GM19468 (cell line): ENCODE results near the gene PTPRE.
"Not testable (repeated sequence)": the region's sequence is repeated elsewhere in the genome, so short reads cannot be mapped to it uniquely, and the experiment has no call there.

Experiments
- ATAC-seq: cut with Tn5 transposase; IDR thresholded peaks from one replicate; pipeline ENCODE4 v1.9.1; 2021; ENCODE audit warnings: mild to moderate bottlenecking, moderate library complexity, moderate number of reproducible peaks; ENCODE audit not compliant: unreplicated experiment; ENCODE audit errors: extremely low read depth

PTPRE gene

DNA sequence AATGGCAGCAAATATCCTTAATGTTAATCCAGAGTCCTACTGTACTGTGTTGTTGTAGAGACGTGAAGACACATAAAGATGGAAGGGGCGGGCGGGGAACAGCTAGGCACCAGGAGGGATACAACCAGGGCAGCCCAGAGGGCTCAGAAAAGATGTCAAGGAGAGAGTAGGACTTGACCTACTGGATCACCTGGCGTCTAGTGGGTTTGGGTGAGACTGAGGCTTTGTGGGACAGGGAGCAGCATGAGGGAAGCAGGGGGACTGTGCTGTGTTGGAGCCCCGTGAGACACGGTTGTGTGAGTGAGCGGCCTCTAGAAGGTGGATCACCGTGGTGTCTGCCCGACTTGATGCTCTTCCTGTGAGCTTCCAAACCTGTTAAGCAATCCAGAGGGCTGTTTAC lies 68.0 kb downstream of the PTPRE start:
- no peak for ATAC-seq

DNA sequence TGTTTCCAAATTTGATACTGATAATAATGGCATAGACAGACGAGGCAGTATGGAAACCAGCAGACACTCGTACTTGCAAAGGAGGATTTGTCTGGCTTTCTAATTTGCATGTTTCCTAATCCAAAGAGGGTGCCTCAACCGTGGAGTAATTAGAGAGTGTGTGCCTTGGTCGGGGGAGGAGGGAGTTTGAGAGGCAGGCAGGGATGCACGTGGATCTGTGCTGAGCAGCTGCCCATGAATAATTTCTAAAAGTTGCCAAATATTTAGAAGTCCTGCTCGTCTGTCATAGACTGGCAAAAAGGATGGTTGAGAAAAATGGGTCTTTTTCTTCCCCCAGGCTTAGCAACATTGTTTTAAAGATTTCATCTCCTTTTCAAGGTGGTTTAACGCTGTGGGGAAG lies 69.4 kb downstream of the PTPRE start:
- no peak for ATAC-seq

DNA sequence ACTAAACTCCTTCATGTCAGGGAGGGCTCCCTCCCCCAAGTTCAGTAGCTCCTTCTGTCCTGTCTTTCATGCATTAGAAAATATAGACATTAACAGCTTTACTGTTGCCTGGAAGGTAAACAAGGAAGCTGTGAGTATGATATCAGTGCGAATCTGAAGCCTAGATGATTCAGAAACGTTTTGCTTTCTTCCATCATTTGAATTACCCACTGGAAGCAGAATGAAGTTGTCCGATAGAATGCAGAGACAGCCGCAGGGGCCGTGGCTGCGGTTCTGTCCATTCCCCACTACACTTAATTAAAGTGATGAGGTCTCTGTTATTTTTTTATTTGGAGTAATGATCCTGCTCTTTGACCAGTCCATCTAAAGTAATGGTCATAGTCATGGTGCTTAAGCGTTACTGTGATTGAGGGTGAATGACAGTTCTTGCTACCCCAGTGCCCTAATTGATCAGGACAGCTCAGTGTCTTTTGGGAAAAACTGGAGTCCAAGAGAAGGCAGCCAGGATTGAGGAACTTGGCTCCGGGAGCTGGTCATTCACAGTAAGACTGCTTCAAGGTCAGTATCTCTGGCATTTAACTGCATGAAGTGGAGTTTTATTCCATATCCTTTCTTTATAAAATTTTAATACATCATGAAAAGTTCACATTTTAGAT lies 69.9 kb downstream of the PTPRE start:
- ATAC-seq = no peak

DNA sequence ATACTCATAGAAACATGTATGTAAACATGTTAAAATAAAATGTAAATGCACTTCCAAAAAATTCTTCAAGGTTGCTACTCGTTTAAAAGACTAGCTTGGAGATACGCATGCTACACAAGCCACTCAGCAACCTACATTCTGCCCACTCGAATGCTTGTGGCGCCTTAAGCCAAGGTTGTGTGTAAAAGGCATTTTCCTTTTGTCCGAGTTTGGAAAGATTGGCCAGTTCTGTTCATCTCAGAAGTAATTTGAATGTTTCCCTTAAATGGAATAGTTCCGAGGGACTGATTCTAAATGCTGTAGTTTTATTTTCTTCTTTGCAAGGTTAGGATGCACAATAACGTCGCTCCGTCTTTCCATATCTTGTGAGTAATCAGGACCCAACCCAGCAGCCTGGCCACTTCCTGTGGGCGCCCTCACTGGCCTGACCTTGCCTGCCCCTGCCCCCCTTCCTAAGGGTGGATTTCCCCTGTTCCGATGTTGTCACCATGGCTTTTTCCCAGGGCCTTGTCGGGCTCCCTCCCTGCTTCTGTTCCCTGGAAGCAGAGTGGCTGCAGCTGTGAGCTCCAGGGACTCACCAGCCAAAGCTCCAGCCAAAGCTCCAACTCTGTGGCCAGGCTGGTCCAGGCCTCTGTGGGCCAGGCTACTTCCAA lies 70.6 kb downstream of the PTPRE start:
- no peak for ATAC-seq

DNA sequence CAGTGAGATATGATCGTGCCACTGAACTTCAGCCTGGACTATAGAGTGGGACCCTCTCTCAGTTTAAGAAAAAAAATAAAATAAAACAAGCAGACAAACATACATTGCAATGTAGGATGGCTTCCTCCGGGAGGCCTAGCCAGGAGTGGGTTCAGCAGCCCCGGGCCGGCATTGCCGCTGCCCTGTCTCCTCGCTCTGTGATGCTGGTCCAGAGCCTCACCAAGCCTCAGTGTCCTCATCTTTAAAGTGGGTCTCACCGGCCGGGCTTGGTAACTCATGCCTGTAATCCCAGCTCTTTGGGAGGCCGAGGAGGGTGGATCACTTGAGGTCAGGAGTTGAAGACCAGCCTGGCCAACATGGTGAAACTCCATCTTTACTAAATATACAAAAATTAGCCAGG lies 71.6 kb downstream of the PTPRE start:
- no peak for ATAC-seq

DNA sequence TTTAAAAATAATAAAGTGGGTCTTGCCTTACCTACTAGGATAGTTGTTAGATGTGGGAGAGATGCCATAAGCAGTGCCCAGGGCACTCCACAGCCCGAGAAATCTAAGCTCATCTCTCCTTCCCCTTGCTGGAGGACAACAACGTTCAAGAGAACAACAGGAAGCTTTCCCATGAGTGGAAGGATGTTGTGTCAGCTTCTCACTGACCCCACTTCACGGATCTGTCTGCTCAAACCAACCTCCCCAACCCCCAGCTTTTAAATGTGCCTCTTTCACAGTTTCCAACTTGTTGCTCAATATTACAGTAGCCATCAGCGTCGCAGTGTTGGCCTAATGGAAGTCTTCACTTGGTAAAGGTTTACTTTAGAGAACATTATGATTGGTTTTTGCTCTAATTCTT lies 72.1 kb downstream of the PTPRE start:
- ATAC-seq = no peak

DNA sequence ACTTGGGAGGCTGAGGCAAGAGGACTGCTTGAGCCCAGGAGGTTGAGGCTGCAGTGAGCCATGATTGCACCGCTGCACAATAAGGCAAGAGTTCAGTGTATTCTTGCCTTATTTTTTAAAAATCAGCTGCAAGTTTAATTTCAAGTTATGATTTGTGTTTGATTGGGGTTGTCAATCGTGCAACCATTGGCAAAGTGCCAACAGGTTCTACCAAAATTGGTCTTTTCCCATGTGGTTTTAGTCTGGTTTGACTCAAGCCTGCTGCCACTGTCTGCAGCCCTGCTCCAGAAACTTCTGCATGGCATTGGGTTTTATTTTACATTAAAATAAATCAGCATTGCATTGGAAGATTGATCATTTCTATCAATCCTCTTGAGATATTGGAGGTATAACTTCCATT lies 72.7 kb downstream of the PTPRE start:
- ATAC-seq = no peak

DNA sequence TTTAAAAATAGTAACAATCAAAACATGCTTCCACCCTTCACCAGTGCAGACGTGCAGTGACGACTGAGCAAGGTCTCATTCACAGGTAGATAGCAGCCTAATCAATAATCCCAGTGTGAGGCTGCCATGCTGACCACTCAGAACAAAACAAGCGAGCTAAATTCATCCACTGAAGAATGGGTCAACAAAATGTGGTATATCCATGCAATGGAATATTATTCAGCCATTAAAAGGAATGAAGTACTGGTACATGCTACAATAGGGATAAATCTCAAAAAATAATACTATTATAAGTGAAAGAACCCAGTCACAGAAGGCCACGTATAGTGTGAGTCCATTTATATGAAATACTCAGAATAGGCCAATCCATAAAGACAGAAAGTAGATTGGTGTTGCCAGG lies 74.0 kb downstream of the PTPRE start:
- ATAC-seq = no peak

DNA sequence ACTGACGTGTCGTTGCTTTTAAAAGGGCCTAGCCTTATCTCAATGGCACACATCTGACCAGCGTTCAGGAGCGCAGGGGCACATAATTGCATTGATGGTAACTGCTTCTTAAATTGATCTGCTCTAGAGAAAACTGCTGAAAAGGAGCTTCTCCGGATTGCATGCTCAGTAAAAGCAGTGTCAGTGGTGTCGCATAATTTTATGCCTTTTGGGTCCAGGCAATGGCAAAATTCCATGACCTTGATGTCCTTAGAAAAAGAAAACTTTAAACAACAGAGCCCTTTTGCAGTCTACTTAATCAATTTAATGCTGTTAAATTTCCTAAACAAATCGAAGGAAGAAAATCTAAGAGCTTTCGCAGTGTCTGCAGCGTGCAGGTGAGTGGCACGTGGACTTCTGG lies 75.7 kb downstream of the PTPRE start:
- no peak for ATAC-seq

DNA sequence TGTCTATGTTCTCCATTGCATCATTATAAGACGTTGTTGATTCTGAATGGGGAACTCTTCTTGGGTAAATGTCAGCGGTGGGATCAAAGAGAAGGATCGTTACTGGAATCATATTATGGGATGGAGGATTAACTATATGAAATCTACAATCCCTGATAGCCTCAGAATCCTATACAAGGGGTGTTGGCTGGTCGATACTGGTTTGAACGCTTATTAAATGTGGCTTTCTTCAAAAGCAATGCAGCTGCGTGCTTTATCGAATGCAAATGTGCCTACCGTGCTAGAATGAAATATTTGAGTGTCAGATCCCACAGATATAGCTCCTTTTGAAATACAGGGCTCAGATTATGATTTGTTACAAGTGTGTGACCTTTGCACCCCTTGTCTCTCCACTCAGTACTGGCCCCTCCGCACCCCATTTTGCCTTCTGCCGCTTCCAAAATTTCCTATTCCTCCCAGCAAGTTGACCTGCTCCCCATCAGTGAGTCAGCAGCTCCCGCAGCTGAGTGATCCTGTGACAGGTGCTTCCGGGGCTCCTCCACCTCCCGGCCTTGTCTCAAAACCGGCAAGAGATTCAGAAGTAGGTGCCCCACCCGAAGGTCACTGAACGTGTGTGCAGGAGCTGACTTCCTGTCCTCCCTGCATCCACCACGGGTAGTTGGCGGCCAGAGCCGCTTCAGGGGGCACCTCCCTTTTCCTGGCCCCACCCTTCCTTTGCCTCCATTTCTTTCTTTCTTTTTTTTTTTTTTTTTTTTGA lies 76.6 kb downstream of the PTPRE start:
- ATAC-seq = no peak

DNA sequence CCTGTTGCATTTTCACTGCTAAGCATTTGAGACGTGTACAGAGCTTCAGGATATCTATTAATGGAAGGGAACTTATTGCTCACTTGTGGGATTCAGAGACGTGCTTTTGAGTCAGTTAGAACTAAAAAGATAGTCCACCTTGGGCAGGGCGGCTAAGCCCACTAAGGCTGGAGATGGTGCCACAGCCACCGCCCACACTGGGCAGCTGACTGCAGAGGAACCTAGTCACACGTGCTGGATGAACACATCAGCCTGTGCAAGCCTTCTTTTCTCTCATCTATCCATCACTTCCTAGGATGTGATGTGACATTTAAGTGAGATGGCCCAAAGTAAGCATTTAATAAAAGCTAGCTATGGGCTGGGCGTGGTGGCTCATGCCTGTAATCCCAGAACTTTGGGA lies 78.0 kb downstream of the PTPRE start:
- no peak for ATAC-seq

DNA sequence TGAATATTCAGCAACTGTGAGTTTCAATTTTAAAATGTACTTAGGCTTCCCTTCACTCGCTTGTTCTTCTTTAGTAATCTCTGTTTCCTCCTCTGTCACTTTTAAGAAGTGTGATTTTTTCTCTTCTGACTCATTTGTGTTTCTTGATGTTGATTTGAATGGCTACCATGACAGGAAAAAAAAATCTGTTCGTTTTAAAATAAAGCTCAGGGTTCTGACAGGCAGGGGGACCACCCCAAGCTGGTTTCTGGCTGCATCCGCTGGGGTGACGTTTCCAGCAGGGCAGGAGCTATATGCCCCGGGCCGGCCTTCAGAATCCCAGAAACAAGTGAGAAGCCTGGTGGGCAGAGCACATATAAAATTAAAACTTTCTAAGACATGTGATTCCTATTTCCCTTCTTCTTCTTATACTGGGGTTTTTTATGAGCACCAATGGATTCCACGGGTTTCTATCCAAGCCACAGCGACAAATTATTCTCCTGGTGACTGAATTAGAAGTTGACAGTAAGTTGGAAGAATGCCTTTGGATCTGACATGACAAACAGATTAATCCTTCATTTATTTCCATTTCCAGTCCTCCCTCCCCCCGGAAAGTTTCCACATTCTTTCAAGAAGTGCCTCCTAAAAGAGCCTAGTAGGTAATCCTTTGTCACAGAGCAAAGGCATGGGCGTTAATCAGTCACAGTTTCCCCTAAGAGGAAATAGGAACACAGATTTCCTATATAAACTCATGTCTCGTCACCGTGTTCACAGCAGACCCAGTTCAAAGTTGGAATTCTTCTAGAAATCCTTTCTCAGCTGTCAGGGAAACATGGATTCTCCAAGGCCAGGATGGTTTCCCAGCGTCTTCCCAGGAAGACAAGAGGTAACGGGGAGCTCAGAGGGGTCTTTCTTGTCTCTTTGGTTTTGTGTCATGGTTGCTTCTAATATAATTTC lies 79.9 kb downstream of the PTPRE start:
- no peak for ATAC-seq

DNA sequence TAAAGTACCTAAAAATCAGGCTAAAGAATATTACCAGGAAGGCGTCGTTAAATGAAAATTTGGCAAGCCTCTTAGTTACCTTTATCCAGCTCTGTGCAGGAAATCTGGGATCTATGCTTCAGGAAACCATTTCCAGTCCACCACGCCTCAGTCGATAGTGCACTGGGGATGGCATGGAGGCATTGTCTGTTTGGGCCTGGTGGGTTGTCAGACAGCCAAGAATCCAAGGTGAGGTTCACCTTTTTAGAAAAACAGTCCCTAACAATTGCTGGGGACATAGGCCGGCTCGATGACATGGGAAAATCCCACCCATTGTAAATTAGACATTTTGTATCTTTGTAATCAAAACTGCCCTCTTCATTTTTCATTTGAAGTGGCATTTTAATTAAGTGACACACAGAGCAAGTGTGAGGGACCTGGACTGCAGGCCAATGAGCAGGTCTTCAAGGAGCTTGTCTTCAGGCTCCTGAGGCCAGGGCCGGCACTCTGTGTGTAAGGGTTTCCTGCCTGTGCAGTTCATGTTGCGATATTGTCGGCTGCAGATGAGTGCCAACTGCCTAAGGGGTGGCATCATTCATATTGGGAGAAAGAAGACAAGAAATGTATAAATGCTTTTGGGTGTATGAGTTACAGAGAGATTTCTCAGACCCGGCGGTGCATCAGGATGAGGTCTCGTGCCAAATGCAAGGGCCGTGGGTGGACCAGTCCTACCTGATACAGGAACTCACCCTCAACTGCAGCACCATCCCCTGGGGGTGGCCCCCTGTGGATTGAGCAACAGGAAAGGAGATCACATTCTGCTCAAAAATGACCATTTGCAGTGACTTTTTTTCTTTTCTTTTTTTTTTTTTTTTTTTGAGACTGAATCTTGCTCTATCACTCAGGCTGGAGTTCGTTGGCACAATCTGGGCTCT lies 80.8 kb downstream of the PTPRE start:
- no peak for ATAC-seq

DNA sequence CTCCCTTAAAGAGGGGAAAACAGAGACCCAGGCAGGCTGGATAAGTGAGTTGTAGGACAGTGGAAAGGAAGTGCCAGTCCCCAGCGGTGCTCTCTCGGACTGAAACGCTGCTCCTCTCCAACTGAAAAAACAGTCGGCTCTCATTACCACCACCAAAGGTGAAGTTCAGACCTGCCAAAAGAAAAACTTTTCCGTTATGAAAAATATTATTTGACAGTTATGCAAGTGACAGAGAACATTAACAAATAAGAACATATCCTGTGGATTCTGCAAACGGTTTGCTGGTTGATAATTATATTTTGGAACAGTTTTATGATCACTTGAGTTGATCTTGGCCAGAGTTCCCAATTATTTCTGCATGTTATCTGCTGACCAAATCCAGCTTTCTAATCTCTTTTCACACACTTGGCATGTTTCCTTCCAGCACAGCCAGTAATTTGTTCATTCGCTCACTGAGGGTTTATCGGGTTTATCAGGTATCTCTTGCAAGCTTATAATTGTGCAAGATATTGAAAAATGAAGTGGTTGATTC lies 82.6 kb downstream of the PTPRE start:
- no peak for ATAC-seq

DNA sequence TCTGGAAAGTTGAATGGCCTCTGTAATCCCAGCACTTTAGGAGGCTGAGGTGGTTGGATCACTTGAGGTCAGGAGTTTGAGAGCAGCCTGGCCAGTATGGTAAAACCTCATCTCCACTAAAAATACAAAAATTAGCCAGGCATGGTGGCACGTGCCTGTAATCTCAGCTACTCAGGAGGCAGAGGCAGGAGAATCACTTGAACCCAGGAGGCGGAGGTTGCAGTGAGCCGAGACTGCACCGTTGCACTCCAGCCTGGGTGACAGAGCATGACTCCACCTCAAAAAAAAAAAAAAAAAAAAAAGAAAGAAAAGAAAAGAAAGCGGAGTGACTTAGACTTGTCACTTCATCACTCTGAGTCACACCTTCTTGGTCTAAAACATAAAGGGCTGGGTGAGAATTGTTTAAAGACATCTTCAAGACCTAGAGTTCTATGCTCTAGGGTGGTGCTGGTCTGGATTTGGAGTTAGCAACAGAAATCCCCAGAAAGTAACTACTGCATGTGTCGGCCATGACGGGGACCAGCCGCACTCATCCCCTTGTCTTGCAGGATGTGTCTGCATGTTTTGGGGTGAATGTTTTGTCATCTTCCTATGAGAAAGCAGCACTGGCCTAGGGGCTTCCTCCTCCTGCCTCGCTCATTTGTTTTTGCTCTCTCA lies 83.4 kb downstream of the PTPRE start:
- not testable (repeated sequence) for ATAC-seq

DNA sequence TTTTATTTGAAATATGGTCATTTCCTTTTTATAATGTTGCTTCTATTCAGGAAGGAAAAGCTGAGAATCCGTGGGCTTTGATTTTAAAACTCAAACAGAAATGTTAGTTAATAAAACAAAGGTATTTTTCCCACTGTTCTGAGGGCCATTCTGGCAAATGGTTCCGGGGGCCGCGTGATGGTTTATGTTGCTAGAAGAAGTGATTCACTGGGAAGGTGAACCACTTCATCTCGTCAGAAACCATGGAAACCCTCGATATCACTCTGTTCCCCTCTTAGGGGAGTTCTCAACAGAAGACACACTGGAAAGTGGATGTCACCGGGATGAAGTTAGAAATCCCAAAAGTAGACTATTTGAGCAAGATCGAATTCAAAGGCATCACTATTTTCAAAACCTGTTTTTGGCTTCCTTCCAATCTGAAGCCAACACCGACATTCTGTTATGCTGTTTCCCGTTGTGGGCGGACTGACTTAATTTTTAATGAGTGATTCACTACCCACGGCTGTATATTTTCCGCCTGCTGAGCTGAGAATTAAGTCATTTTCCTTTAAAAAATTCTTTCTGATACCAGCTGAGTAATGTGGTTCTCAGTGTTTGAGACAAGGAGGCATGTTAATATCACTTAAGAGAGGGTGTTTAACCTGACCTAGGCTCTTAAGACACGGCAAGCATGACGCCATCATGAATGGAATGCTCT lies 84.1 kb downstream of the PTPRE start:
- no peak for ATAC-seq

DNA sequence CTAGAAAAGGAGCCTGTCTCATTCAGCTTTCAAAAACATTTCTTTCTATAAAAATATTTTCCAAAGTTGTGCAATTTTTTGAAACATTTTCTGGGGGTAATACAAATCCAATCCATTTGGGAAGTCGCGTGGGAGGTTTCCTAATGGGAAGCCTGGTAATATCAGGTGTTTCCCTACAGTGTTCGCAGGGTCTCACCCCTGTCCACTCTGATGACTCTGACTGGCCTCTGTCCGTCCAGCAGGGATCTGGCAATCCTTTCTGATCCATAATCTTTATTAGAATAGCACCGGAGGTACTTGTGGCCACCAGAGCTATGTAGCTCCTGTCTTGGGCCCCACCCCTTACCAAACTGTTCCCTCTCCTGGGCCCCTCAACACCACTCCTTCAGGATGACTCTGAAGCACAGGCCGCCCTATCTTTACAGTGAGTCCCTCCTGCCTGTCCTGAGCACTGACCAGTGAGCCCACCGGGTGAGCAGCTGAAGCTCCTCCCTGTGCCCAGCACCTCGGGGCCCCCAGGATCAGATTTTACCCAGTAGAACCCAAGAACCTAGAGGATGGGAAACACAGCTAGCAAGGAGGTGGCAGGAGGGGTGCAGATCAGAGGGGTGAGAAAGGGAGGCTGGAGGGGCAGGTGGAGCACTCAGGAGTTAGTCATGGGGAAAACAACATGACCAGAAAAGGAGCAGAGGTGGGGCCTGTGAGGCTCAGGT lies 84.8 kb downstream of the PTPRE start:
- ATAC-seq = no peak

DNA sequence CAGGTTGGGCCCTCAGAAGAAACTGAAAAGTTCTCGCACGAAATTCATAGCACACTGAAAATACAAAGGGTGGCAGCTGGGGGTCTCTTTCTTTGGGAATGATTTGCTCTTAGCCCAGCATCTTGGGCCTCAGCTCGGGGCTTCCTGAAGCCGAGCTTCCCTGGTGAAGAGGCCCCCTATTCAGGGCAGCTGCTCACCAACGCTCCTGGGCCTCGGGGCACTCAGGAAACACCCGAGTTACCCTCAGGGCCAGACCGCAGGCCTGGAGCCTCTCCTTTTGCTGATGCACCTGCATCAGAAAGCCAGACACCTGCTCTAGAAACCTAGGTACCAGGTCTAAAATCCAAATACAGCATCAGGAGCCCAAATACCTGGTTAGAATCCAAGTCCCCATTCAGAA lies 85.5 kb downstream of the PTPRE start:
- no peak for ATAC-seq
